Progenitor cell of endocrine pancreas (in vitro differentiated cells): ENCODE results near the gene YAE1. TPM values are rescaled to one million over a fixed set of nuclear protein-coding genes. Genes with fewer than 3 reads are reported as not detected.
"Not testable (repeated sequence)": the region's sequence is repeated elsewhere in the genome, so short reads cannot be mapped to it uniquely, and the experiment has no call there.

Experiments used
- DNase-seq: peaks from one replicate; pipeline ENCODE4 v3.0.0; 2021; ENCODE audit warnings: low spot score; ENCODE audit not compliant: unreplicated experiment
- H3K27ac Mint-ChIP-seq: 2 replicates; pipeline ENCODE4 v1.8.0; 2021; ENCODE audit warnings: mild to moderate bottlenecking, moderate library complexity, mixed read lengths
- H3K27me3 Mint-ChIP-seq: 2 replicates; pipeline ENCODE4 v1.8.0; 2021; ENCODE audit warnings: mixed read lengths
- H3K36me3 Mint-ChIP-seq: 2 replicates; pipeline ENCODE4 v1.8.0; 2022; ENCODE audit warnings: mixed read lengths; ENCODE audit not compliant: insufficient read depth
- H3K4me1 Mint-ChIP-seq: 2 replicates; pipeline ENCODE4 v1.8.0; 2021; ENCODE audit warnings: low read depth, mixed read lengths
- H3K4me3 Mint-ChIP-seq: 2 replicates; pipeline ENCODE4 v1.8.0; 2021; ENCODE audit warnings: low read depth, mild to moderate bottlenecking, moderate library complexity, mixed read lengths
- H3K9me3 Mint-ChIP-seq: 2 replicates; pipeline ENCODE4 v1.8.0; 2021; ENCODE audit warnings: low read depth, mixed read lengths
- CTCF ChIP-seq: fragments of 200-600 bp; sonication (generic); IDR thresholded peaks from one replicate; pipeline ENCODE4 v1.5.0; 2021; ENCODE audit warnings: antibody characterized with exemption, mild to moderate bottlenecking; ENCODE audit not compliant: unreplicated experiment
- total RNA-seq: library from RNA; stranded (reverse); gene quantifications from 2 replicates; pipeline ENCODE4 v1.2.1, GENCODE V29; 2021

YAE1 gene
- total RNA-seq, 1 donor from 2014 or later: 35.0 TPM

GRCh38 chr7:39536951-39537350 is 29.3 kb upstream of the YAE1 start:
- H3K9me3 Mint-ChIP-seq: no peaks in the 10 kb centered on the region
- H3K27me3 Mint-ChIP-seq: no peaks in the 10 kb centered on the region
- H3K36me3 Mint-ChIP-seq: no peaks in the 10 kb centered on the region
- no peak overlapping the region for H3K27ac Mint-ChIP-seq
- H3K4me1 Mint-ChIP-seq: peaks cover 19% of the 10 kb centered on the region
- DNase-seq: no peak
- no peak for TF ChIP-seq CTCF
- H3K4me3 Mint-ChIP-seq: no peak overlapping the region

- H3K4me3 Mint-ChIP-seq: no peak overlapping the region
Measured at GRCh38 chr7:39539816-39540215, 26.4 kb upstream of the YAE1 start.

GRCh38 chr7:39540320-39540719 is 25.9 kb upstream of the YAE1 start:
- Mint-ChIP-seq H3K9me3 (no peaks in the 10 kb centered on the region), H3K27ac (peak overlapping the region; percentile 88), H3K4me1 (peaks cover 10% of the 10 kb centered on the region), H3K27me3 (no peaks in the 10 kb centered on the region), H3K4me3 (no peak overlapping the region), H3K36me3 (no peaks in the 10 kb centered on the region)
- no peak for TF ChIP-seq CTCF
- DNase-seq: no peak

More at GRCh38 chr7:39539816-39540215, 26.4 kb upstream of the YAE1 start:
- peak overlapping the region; percentile 88 for H3K27ac Mint-ChIP-seq
- no peaks in the 10 kb centered on the region for H3K36me3 Mint-ChIP-seq
- DNase-seq: no peak
- no peaks in the 10 kb centered on the region for H3K27me3 Mint-ChIP-seq
- no peak for TF ChIP-seq CTCF
- no peaks in the 10 kb centered on the region for H3K9me3 Mint-ChIP-seq
- H3K4me1 Mint-ChIP-seq: peaks cover 10% of the 10 kb centered on the region

GRCh38 chr7:39541511-39541910 is 24.7 kb upstream of the YAE1 start:
- Mint-ChIP-seq H3K9me3 (no peaks in the 10 kb centered on the region), H3K36me3 (no peaks in the 10 kb centered on the region), H3K4me1 (peaks cover 10% of the 10 kb centered on the region), H3K4me3 (no peak overlapping the region), H3K27ac (no peak overlapping the region), H3K27me3 (no peaks in the 10 kb centered on the region)
- TF ChIP-seq CTCF: no peak
- no peak for DNase-seq

- not testable (repeated sequence) for H3K4me1 Mint-ChIP-seq, H3K27me3 Mint-ChIP-seq, DNase-seq, H3K27ac Mint-ChIP-seq, H3K4me3 Mint-ChIP-seq, H3K36me3 Mint-ChIP-seq
- H3K9me3 Mint-ChIP-seq: peaks cover 12% of the 10 kb centered on the region
Measured at GRCh38 chr7:39544774-39545173, 21.4 kb upstream of the YAE1 start.

GRCh38 chr7:39547336-39547735 is 18.9 kb upstream of the YAE1 start:
- TF ChIP-seq CTCF: no peak
- no peak overlapping the region for H3K4me3 Mint-ChIP-seq
- H3K27ac Mint-ChIP-seq: no peak overlapping the region
- H3K4me1 Mint-ChIP-seq: no peaks in the 10 kb centered on the region
- no peaks in the 10 kb centered on the region for H3K27me3 Mint-ChIP-seq
- DNase-seq: no peak
- H3K36me3 Mint-ChIP-seq: peaks cover 7% of the 10 kb centered on the region
- H3K9me3 Mint-ChIP-seq: peaks cover 12% of the 10 kb centered on the region
